NCI-H2081 (cell line): ENCODE data around the gene FAU.
A peak's percentile ranks its signal among the peaks of the same experiment; 100 is the strongest.

ENCODE experiments used
- DNase-seq, 2 experiments: peaks; one replicate each; lab custom pipeline; 2025; lab: John Stamatoyannopoulos, UW

FAU gene

DNA sequence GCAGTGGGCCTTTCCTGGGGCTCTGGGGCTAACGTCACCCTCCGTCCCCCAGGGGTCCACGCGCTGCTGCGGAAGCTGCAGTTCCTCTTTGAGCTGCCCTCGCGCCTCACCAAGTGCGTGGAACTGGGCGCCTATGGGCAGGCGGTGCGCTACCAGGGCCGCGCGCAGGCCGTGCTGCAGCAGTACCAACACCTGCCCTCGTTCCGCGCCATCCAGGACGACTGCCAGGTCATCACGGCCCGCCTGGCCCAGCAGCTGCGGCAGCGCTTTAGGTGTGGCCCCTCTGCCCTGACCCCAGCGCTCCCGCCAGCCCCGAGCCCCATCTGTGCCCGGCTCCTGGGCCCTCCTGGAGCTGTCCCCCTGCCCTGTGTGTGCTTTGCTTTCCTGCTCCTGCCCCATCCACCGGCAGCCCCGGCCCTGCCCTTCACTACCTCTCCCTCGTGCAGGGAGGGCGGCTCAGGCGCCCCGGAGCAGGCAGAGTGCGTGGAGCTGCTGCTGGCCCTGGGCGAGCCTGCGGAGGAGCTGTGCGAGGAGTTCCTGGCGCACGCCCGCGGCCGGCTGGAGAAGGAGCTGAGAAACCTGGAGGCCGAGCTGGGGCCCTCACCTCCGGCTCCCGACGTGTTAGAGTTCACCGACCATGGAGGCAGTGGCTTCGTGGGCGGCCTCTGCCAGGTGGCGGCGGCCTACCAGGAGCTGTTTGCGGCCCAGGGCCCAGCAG lies 14.0 kb downstream of the FAU start:
- no peak for DNase-seq

- no peak for DNase-seq
These were observed 14.9 kb downstream of the FAU start for GRCh38 chr11:65107078-65107477.

DNA sequence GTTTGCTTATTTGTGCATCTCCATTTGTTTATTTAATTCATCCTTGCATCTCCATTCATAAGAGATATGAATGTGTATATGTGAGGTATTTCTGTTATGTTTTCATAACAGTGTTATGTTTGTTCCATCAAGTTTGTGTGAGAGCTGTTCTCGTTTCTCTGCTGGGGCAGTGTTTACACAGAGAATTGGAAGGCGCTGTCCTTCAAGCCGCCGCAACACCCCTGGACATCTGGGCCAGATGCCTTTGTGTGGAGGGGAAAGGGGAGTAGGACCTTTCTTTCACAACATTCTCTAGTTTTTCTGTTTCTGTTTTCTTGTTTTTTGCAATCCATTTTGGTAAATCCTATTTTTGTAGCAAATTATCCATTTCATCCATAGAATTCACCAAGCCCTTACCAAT lies 17.3 kb downstream of the FAU start:
- DNase-seq = no peak

DNA sequence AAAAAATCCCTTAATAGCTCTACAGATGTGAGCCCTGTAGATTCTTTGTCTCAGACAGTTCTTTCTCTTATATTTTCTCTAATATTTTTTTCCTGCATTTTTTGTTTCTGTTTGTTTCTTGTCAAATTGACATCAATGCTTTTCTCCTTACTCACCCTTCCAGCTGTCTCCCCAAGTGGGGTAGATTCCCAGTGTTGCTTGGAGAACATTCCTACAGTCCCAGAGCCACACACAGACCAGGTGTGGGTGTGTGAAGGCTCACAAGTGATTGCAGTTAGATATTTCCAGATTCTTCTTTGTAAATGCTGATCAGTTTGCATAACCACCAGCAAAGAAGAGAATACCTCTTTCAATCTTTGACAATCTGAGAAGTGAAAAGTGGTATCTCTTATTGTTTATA lies 18.5 kb downstream of the FAU start:
- DNase-seq = no peak

DNA sequence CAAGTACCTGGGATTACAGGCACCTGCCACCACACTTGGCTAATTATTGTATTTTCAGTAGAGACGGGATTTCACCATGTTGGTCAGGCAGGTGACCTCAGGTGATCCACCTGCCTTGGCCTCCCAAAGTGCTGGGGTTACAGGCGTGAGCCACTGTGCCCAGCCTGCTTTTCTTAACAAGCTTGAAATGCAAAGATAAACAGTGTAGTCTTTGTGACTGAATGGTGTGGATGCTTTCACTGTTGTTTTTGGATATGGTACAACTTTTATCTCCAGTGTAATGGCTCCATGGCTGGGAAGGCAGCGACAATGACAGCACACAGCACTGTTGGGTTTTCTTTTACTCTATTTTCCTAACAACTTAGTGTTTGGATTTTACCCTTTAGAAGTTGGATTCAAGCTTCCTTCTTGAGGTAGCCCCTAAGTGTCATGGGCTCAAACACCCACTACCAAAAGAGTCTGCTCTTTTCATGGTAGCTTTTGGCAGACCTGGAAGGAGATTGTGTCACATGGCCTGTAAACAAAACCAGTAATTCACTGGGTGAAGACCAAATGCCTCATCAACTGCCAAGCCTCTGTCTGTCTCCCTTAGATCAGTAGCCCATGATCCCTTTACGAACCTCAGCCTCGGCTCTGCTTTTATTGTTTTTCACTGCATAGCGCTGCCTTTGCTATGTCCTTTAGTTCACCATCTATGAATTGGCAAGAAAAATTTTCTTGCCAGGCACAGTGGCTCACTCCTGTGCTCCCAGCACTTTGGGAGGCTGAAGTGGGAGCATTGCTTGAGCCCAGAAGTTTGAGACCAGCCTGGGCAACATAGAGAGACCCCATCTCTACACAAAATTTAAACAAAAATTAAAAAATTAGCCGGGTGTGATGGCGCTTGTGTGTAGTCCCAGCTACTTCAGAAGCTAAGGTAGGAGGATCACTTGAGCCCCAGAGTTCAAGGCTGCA lies 19.5 kb downstream of the FAU start:
- peak in 1 of 2 experiments; percentile 10 for DNase-seq

DNA sequence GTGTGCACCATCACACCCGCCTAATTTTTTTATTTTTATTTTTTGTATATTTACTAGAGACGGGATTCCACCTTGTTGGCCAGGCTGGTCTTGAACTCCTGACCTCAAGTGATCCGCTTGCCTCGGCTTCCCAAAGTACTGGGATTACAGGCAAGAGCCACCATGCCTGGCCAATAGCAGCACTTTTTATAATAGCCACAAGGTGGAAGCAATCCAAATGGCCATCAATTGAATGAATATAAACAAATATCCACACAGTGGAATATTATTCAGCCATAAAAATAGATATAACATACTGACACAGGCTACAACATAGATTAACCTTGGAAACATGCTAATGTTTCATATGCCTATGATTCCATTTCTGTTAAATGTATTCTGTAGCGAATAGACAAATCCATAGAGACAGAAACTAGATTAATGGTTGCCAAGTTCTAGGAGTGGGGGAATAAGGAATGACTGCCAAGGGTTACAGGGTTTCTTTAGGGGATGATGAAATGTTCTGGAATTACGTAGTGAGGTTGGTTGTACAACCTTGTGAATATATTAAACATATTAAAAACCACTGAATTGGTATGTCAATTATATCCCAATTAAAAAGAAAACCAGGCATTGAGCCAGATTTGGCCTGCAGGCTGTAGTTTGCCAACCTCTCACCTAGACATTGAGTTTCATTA lies 21.1 kb downstream of the FAU start:
- no peak for DNase-seq

GRCh38 chr11:65096926-65097325 lies 25.0 kb downstream of the FAU start:
- DNase-seq = no peak

GRCh38 chr11:65095974-65096806 lies 25.7 kb downstream of the FAU start, which contains the start of gene VPS51:
VPS51 (plus strand) TSS chr11:65096214; CDS start chr11:65096251, 37 bp downstream.
- DNase-seq = peak; percentile 85 to 93

- DNase-seq = no peak
These were observed 26.5 kb downstream of the FAU start for GRCh38 chr11:65095427-65095826.

DNA sequence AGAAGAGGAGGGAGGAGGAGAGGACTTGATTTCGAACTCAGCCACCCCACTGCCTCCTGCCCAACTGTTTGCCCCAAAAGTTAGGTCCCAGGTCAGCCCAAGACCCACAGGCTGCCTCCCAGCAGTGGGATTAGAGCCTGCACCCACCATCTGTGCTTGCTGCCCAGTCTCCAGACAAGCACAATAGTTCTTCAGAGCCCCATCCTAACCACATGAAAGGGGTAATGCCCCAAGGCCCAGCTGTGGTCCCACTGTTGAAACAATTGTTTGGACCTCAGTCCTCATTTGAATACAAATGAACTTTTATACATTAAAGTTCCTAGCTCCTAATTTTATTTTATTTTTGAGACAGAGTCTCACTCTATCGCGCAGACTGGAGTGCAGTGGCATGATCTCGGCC lies 31.3 kb downstream of the FAU start:
- no peak for DNase-seq

- DNase-seq = no peak
These were observed 32.3 kb downstream of the FAU start for GRCh38 chr11:65089621-65090020.

DNA sequence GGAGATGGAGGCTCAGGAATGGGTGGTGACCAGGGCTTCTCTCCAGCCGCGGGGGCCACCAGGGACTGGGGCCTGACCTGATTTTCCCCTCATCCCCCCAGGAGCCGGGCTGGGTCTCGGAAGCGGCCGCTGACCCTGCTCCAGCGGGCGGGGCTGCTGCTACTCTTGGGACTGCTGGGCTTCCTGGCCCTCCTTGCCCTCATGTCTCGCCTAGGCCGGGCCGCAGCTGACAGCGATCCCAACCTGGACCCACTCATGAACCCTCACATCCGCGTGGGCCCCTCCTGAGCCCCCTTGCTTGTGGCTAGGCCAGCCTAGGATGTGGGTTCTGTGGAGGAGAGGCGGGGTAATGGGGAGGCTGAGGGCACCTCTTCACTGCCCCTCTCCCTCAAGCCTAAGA lies 34.1 kb downstream of the FAU start:
- DNase-seq = no peak

DNA sequence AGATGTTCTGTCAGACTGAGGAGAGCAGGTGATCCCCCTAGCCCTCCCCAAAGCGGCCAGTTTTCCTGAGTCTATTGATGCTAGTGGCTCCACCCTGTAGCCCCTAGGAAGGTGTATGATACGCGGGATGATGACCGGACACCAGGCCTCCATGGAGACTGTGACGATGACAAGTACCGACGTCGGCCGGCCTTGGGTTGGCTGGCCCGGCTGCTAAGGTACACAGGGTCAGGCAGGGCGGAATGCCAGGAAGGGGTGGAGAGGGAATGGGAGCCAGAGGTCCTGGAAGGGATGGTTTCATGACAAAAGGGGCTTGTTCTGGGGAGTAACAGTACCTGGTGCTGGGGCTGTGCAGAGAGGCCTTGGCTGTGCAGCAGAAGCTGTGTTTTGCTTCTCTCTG lies 34.7 kb downstream of the FAU start:
- no peak for DNase-seq

DNA sequence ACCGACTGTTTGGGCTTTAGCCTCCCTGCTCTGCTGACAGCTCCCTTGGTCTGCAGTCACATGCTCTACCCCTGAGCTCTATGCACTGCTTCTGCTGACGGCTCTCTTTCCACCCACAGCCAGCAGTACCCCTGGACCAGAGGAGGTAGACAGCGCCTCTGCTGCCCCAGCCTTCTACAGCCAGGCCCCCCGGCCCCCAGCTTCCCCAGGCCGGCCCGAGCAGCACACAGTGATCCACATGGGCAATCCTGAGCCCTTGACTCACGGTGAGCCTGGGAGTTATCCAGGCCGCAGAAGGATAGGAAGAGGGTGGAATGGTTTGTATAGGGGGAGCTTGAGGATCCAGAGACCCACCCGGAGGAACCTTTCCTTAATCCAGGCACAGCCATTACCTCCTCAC lies 35.1 kb downstream of the FAU start:
- DNase-seq = no peak

GRCh38 chr11:65085446-65085845 lies 36.5 kb downstream of the FAU start:
- DNase-seq = no peak

DNA sequence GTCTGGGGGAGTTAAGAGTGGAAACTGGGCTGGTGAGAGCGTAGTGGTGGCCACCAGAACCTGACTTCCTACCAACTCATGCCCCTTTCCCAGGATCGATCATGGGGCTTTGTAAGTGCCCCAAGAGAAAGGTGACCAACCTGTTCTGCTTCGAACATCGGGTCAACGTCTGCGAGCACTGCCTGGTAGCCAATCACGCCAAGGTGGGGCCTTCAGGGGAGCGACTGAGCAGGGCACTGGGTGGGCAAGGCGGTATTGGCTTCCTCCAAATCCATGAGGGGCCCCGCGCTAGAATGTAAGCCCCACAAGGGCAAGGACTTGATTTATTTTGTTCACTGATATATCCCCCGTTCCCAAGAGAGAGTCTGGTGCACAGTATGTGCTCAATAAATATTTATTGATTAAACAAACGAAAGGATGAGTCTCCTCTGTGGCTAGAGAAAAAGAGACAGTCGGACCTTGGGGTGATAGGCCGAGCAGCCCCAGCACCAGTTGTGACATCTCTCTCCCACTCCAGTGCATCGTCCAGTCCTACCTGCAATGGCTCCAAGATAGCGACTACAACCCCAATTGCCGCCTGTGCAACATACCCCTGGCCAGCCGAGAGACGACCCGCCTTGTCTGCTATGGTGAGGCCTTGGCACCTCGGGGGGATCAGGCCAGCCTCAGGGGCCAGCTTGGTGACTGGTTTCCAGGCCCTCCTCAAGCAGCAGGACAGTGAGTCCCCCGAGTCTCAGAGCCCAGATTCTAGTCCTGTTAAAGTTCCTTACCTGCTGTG lies 37.1 kb downstream of the FAU start:
- no peak for DNase-seq

DNA sequence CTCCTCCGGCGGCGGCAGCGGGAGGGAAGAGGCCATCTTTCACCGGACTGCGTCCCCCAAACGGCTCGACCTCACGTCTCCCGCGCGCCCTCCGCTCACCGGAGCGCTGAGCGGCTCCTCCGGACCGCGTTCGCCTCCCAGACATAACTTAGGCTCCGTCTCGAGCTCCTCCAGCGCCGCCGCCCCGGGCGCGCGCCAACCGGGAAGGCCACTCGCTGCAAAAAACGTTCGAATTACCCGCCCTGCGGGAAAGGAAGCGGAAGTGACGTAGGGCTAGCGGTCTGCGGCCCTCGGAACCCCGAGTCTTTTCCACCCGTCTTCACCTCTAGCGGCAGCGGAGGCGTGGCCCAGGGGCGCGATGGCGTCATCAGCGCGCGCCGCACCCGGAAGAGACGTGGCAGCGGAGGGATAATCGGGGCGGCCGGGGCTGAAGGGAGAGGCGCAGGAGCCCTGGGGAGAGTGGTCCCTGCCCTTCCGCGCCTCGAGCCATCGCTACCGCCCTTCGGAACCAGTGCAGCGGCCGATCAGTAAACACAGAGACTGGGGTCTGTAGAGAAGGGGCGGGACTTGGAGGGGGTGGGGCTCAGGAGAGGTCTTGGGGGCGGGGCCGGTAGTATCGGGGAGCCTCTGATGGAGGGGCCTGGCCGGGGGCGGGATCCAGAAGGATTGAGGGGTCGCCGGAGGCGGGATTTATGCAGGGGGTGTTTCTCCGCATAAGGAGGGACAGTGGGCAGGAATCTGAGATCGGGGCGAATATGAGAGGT lies 37.9 kb downstream of the FAU start, which contains the start of the genes CDCA5 and ZFPL1:
TSS of gene CDCA5 (minus strand) at position 207 of the 764 bp plus-strand sequence. CDS start at position 145, 62 bp downstream.
TSS of gene ZFPL1 (plus strand) at position 389 of the 764 bp plus-strand sequence. CDS start 477 bp downstream, outside the sequence.
- DNase-seq = peak; percentile 95 to 96

- DNase-seq = no peak
These were observed 38.6 kb downstream of the FAU start for GRCh38 chr11:65083134-65083833.

GRCh38 chr11:65078786-65079342 lies 43.1 kb downstream of the FAU start:
- DNase-seq = no peak
